Neural cell (in vitro differentiated cells): ENCODE results near the gene GRIN1. TPM values are rescaled to one million over a fixed set of nuclear protein-coding genes. Genes with fewer than 3 reads are reported as not detected.

Source experiments
- H2AFZ ChIP-seq: fragments of 200-600, 300-800 bp; sonication (generic), shearing (Covaris generic); 2 replicates; pipeline ENCODE4 v1.6.0; 2014; ENCODE audit warnings: low read depth, mild to moderate bottlenecking, antibody characterized with exemption, low read length, moderate library complexity
- H3F3A ChIP-seq: fragments of 200-600 bp; shearing (Covaris generic); 2 replicates; pipeline ENCODE4 v1.6.1; 2016; ENCODE audit warnings: mild to moderate bottlenecking, moderate library complexity, mixed read lengths, antibody characterized with exemption, low read length; ENCODE audit not compliant: insufficient read depth, poor library complexity, severe bottlenecking
- H3K27ac ChIP-seq: fragments of 200-600, 300-800 bp; sonication (generic), shearing (Covaris generic); 2 replicates; pipeline ENCODE4 v1.5.1; 2014; ENCODE audit warnings: mild to moderate bottlenecking, low read length, moderate library complexity
- H3K27me3 ChIP-seq: fragments of 300-800, 200-600 bp; sonication (generic), shearing (Covaris generic); 2 replicates; pipeline ENCODE4 v1.6.0; 2014; ENCODE audit warnings: mild to moderate bottlenecking, low read depth, low read length, moderate library complexity; ENCODE audit not compliant: insufficient read depth
- H3K36me3 ChIP-seq: fragments of 300-800, 200-600 bp; sonication (generic), shearing (Covaris generic); 2 replicates; pipeline ENCODE4 v1.5.1; 2014; ENCODE audit warnings: mild to moderate bottlenecking, antibody characterized with exemption, low read length, moderate library complexity; ENCODE audit not compliant: insufficient read depth
- H3K4me2 ChIP-seq: fragments of 300-800, 200-600 bp; sonication (generic), shearing (Covaris generic); 2 replicates; pipeline ENCODE4 v1.6.0; 2014; ENCODE audit warnings: mild to moderate bottlenecking, low read length
- H3K4me3 ChIP-seq: fragments of 300-800, 200-600 bp; sonication (generic), shearing (Covaris generic); 2 replicates; pipeline ENCODE4 v1.5.1; 2014; ENCODE audit warnings: mild to moderate bottlenecking, low read length, moderate library complexity
- H3K79me2 ChIP-seq: fragments of 200-600 bp; shearing (Covaris generic); replicated peaks from 2 replicates; pipeline ENCODE4 v1.6.0; 2014; ENCODE audit warnings: mild to moderate bottlenecking, low read length, moderate library complexity; ENCODE audit not compliant: insufficient read depth
- H3K9ac ChIP-seq: fragments of 300-800, 200-600 bp; sonication (generic), shearing (Covaris generic); 2 replicates; pipeline ENCODE4 v1.6.1; 2016; ENCODE audit warnings: mild to moderate bottlenecking, low read length, mixed read lengths
- H3K9me2 ChIP-seq: fragments of 200-600 bp; shearing (Covaris generic); 2 replicates; pipeline ENCODE4 v1.6.1; 2016; ENCODE audit warnings: mild to moderate bottlenecking, low read length, mixed read lengths; ENCODE audit not compliant: insufficient read depth
- H3K9me3 ChIP-seq: fragments of 200-600, 300-800 bp; sonication (generic), shearing (Covaris generic); 2 replicates; pipeline ENCODE4 v1.6.1; 2016; ENCODE audit warnings: mild to moderate bottlenecking, mixed run types, low read length, moderate library complexity, mixed read lengths
- H4K20me1 ChIP-seq: fragments of 200-600 bp; shearing (Covaris generic); 2 replicates; pipeline ENCODE4 v1.6.1; 2016; ENCODE audit warnings: mild to moderate bottlenecking, mixed run types; ENCODE audit not compliant: insufficient read depth
- CTCF ChIP-seq: fragments of 450-650 bp; IDR thresholded peaks from 2 replicates; pipeline ENCODE4 v1.5.1; 2014; ENCODE audit warnings: antibody characterized with exemption, mild to moderate bottlenecking, moderate library complexity; ENCODE audit not compliant: poor library complexity, severe bottlenecking
- EP300 ChIP-seq: fragments of 450-650 bp; conservative IDR thresholded peaks from 2 replicates; pipeline ENCODE4 v1.6.1; 2014; ENCODE audit warnings: antibody characterized with exemption, mild to moderate bottlenecking, moderate library complexity; ENCODE audit not compliant: poor library complexity, severe bottlenecking
- EZH2 ChIP-seq: fragments of 200-600, 300-800 bp; shearing (Covaris generic), sonication (generic); IDR thresholded peaks from 2 replicates; pipeline ENCODE4 v1.6.1; 2014; ENCODE audit warnings: antibody characterized with exemption, low read length, borderline replicate concordance, mild to moderate bottlenecking; ENCODE audit not compliant: insufficient read depth, poor library complexity, severe bottlenecking
- MXI1 ChIP-seq: fragments of 450-650 bp; conservative IDR thresholded peaks from 2 replicates; pipeline ENCODE4 v1.6.1; 2014; ENCODE audit warnings: antibody characterized with exemption, mild to moderate bottlenecking; ENCODE audit not compliant: poor library complexity, severe bottlenecking
- POLR2AphosphoS5 ChIP-seq: IDR thresholded peaks from 2 replicates; pipeline ENCODE4 v1.6.1; 2012
- RAD21 ChIP-seq: fragments of 450-650 bp; conservative IDR thresholded peaks from 2 replicates; pipeline ENCODE4 v1.6.1; 2014; ENCODE audit warnings: antibody characterized with exemption, mild to moderate bottlenecking, moderate library complexity
- SMC3 ChIP-seq: fragments of 450-650 bp; conservative IDR thresholded peaks from 2 replicates; pipeline ENCODE4 v1.6.1; 2014; ENCODE audit warnings: antibody characterized with exemption, mild to moderate bottlenecking, moderate library complexity; ENCODE audit not compliant: poor library complexity
- TAF1 ChIP-seq: IDR thresholded peaks from 2 replicates; pipeline ENCODE4 v1.6.1; 2012; ENCODE audit warnings: low read depth
- polyA plus RNA-seq: library from polyadenylated mRNA; depleted of rRNA; stranded (reverse); fragments of >200 nt; gene quantifications from 2 replicates; pipeline ENCODE4 v1.2.3, GENCODE V29; 2014
- TF ChIP-seq, protein P1 (sequence below): IDR thresholded peaks from 2 replicates; pipeline ENCODE4 v1.6.1; 2012; ENCODE audit warnings: borderline replicate concordance

Gene GRIN1
- polyA plus RNA-seq, 1 donor from 2014 or later = 0.58 TPM

DNA sequence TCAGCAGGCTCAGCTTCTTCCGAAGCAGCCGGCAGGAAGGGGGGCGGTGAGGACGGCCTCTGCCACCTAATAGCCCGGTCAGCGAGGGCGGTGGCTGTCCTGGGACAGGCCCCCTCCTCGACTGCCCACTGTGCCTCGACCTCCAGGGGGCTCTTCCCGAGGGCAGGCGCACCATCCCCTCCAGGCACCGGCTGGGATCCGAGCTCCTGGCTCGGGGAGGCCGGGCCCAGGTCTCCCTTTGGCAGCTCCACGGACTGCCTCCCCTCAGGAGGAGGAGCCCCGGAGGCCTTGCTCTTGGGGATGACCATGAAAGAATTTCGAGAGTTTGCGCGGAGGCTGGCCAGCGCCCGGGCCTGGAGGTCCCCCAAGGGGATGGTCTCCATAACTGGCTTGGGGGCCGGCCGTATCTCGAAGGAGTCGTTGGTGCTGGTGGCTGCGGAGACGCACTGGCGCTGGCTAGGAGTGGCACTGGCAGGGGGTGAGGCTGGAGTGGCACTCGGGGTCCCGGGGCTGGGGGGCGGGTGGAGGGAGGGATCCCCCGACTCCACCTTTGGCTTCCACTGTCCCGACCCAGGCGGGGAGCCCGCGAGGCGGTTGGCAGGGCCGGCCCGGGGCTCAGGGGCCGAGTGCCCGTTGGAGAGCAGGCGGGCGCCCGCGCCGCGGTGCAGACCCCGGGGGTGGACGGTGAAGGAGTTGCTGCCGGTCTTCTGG, 60.6 kb downstream of the GRIN1 start:
- Histone ChIP-seq H3K9me3 (no peaks in the 10 kb centered on the region), H3K4me2 (no peak overlapping the region), H3F3A (no peaks in the 10 kb centered on the region), H3K4me3 (peak overlapping the region; percentile 65), H3K27ac (no peak overlapping the region), H3K27me3 (no peaks in the 10 kb centered on the region), H2AFZ (no peak overlapping the region), H4K20me1 (no peaks in the 10 kb centered on the region), H3K9ac (peak overlapping the region; percentile 54), H3K79me2 (peaks cover 11% of the 10 kb centered on the region), H3K9me2 (no peaks in the 10 kb centered on the region), H3K36me3 (no peaks in the 10 kb centered on the region)
- TF ChIP-seq EP300 = no peak
- TF ChIP-seq, protein P1, sequence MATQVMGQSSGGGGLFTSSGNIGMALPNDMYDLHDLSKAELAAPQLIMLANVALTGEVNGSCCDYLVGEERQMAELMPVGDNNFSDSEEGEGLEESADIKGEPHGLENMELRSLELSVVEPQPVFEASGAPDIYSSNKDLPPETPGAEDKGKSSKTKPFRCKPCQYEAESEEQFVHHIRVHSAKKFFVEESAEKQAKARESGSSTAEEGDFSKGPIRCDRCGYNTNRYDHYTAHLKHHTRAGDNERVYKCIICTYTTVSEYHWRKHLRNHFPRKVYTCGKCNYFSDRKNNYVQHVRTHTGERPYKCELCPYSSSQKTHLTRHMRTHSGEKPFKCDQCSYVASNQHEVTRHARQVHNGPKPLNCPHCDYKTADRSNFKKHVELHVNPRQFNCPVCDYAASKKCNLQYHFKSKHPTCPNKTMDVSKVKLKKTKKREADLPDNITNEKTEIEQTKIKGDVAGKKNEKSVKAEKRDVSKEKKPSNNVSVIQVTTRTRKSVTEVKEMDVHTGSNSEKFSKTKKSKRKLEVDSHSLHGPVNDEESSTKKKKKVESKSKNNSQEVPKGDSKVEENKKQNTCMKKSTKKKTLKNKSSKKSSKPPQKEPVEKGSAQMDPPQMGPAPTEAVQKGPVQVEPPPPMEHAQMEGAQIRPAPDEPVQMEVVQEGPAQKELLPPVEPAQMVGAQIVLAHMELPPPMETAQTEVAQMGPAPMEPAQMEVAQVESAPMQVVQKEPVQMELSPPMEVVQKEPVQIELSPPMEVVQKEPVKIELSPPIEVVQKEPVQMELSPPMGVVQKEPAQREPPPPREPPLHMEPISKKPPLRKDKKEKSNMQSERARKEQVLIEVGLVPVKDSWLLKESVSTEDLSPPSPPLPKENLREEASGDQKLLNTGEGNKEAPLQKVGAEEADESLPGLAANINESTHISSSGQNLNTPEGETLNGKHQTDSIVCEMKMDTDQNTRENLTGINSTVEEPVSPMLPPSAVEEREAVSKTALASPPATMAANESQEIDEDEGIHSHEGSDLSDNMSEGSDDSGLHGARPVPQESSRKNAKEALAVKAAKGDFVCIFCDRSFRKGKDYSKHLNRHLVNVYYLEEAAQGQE = no peak
- no peak for TF ChIP-seq POLR2AphosphoS5
- no peak for TF ChIP-seq EZH2
- TF ChIP-seq MXI1 = no peak
- TF ChIP-seq TAF1 = no peak
- TF ChIP-seq CTCF = no peak
- TF ChIP-seq SMC3 = no peak
- TF ChIP-seq RAD21 = no peak

DNA sequence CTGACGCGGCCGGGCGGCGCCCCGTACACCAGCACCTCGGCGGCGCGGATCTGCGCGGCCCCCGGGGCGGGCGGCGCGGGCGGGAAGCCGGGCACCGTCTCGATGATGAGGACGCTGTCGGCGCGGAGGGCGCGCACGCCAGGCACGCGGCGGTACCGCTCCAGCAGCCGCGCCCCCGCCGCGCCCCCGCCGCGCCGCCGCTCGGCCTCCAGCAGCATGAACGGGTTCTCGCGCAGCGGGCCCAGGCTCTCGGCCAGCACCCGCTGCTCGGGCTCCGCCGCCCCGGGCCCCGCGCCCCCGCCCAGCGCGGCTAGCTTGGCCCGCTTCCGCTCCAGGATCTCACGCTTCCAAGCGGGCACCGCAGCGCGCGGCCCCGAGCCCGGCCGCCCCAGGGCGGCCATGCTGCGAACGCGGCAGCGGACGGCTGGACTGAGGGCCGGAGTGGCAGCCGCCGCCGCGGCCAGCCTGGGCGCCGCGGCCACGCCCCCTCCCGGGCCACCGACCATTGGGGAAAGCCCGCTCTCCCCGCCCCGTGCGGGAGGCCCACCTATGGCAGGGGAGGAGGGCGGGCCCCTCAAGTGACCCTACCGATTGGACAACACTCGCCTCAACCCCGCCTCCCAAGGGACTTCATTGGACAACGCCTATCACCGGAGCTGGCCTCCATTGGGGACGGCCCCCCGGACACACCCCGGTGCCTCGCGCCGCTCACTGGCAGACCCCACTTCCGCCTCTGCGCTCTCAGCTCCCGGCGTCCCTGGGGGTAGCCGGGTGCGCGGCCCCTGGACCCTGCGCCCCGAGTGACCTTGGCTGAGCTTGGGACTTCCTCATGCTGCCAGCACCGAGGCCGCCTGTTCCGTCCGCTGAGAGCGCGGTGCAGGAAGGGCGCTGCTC, 61.6 kb downstream of the GRIN1 start, which contains the start of gene TPRN:
Gene TPRN, minus strand, starts transcription at position 431 of the 894 bp plus-strand sequence. Its CDS starts 30 bp downstream, at position 401.
- peak within 1 kb of the TSS; percentile 86 for H3K4me3 ChIP-seq
- peaks cover 19% of the 10 kb centered on the region for H3K79me2 ChIP-seq
- H3K9me2 ChIP-seq = no peaks in the 10 kb centered on the region
- H3K4me2 ChIP-seq = peak within 1 kb of the TSS; percentile 96
- H3K27me3 ChIP-seq = no peaks in the 10 kb centered on the region
- TF ChIP-seq POLR2AphosphoS5 (peak; percentile 26), MXI1 (peak; percentile 76), SMC3 (peak; percentile 9), EP300 (peak; percentile 26), TAF1 (no peak)
- H3K27ac ChIP-seq = peak within 1 kb of the TSS; percentile 49
- no peaks in the 10 kb centered on the region for H3F3A ChIP-seq
- H4K20me1 ChIP-seq = no peaks in the 10 kb centered on the region
- peak within 1 kb of the TSS; percentile 51 for H2AFZ ChIP-seq
- H3K9ac ChIP-seq = peak within 1 kb of the TSS; percentile 70
- no peaks in the 10 kb centered on the region for H3K9me3 ChIP-seq
- H3K36me3 ChIP-seq = no peaks in the 10 kb centered on the region
